Measurements from ENCODE around the gene FAM50B. TPM values are rescaled to one million over a fixed set of nuclear protein-coding genes. Genes with fewer than 3 reads are reported as not detected.

Gene FAM50B, protein sequence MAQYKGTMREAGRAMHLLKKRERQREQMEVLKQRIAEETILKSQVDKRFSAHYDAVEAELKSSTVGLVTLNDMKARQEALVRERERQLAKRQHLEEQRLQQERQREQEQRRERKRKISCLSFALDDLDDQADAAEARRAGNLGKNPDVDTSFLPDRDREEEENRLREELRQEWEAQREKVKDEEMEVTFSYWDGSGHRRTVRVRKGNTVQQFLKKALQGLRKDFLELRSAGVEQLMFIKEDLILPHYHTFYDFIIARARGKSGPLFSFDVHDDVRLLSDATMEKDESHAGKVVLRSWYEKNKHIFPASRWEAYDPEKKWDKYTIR
- total RNA-seq: 10 to 100 TPM; 11.0 to 11.1 TPM

GRCh38 chr6:3848925-3849605, at the start of gene FAM50B:
TSS of gene FAM50B (plus strand) at chr6:3849373. CDS start at chr6:3849812, 439 bp downstream.

Other genes starting within 250 kb of the FAM50B start
- not detected for gene PXDC1, start 97.7 kb upstream of the FAM50B start, total RNA-seq
- not detected for gene FAM217A, start 229.8 kb downstream of the FAM50B start, total RNA-seq